IMR-90 (cell line): ENCODE results near the gene MAU2. TPM values are rescaled to one million over a fixed set of nuclear protein-coding genes. Genes with fewer than 3 reads are reported as not detected.

Experiments
- ATAC-seq: fragments of 200-7000 bp; cut with Tn5 transposase; 2 replicates; pipeline ENCODE4 v1.9.1; 2020; ENCODE audit warnings: low read depth, mild to moderate bottlenecking, moderate library complexity
- BruUV-seq: library from RNA; stranded (reverse); fragments of 400-500 nt; replicated peaks from 2 replicates; lab custom pipeline; 2021; lab: Mats Ljungman, UMichigan
- CTCF ChIA-PET: fragments of 300-600 bp; formaldehyde crosslinking; extraction: SDS; loops from one replicate; lab custom pipeline; 2021; ENCODE audit warnings: antibody characterized with exemption; lab: Yijun Ruan, JAX
- POLR2A ChIA-PET: fragments of 300-600 bp; sonication (Branson Sonifier 250); formaldehyde crosslinking; loops from one replicate; lab custom pipeline; 2022; ENCODE audit warnings: antibody characterized with exemption; ENCODE audit not compliant: unreplicated experiment; lab: Charles Lee
- DNase-seq: peaks from one replicate; pipeline ENCODE4 v3.0.0; 2013
- H2AFZ ChIP-seq: replicated peaks from 2 replicates; pipeline ENCODE3; 2013; ENCODE audit warnings: low read length, mild to moderate bottlenecking; ENCODE audit not compliant: poor library complexity
- H2AK5ac ChIP-seq: 2 replicates; pipeline ENCODE4 v1.6.1; 2013; ENCODE audit warnings: low read depth, low read length, inconsistent platforms
- H2AK9ac ChIP-seq: replicated peaks from 2 replicates; pipeline ENCODE3; 2013; ENCODE audit warnings: mild to moderate bottlenecking, low read depth, low read length, moderate library complexity; ENCODE audit not compliant: poor library complexity
- H2BK120ac ChIP-seq: 2 replicates; pipeline ENCODE4 v1.6.1; 2013; ENCODE audit warnings: low read depth, low read length, inconsistent platforms
- H2BK15ac ChIP-seq: 3 replicates; pipeline ENCODE4 v1.6.1; 2013; ENCODE audit warnings: low read depth, low read length, inconsistent platforms
- H2BK20ac ChIP-seq: 2 replicates; pipeline ENCODE4 v1.6.1; 2013; ENCODE audit warnings: low read depth, mild to moderate bottlenecking, inconsistent platforms, low read length, moderate library complexity
- H2BK5ac ChIP-seq: 2 replicates; pipeline ENCODE4 v1.6.1; 2013; ENCODE audit warnings: mild to moderate bottlenecking, low read depth, low read length, inconsistent platforms; ENCODE audit not compliant: poor library complexity, severe bottlenecking
- H3K14ac ChIP-seq: replicated peaks from 2 replicates; pipeline ENCODE4 v1.6.1; 2013; ENCODE audit warnings: low read depth, low read length, inconsistent platforms
- H3K18ac ChIP-seq: 2 replicates; pipeline ENCODE4 v1.6.1; 2013; ENCODE audit warnings: low read depth, low read length, control low read depth
- H3K23ac ChIP-seq: 2 replicates; pipeline ENCODE4 v1.6.1; 2013; ENCODE audit warnings: low read depth, low read length, inconsistent platforms
- H3K27ac ChIP-seq: 2 replicates; pipeline ENCODE4 v1.5.1; 2013; ENCODE audit warnings: mild to moderate bottlenecking, control low read depth, low read length; ENCODE audit not compliant: insufficient read depth
- H3K27me3 ChIP-seq: 2 replicates; pipeline ENCODE4 v1.6.1; 2013; ENCODE audit warnings: low read length; ENCODE audit not compliant: control insufficient read depth, insufficient read depth
- H3K36me3 ChIP-seq: 2 replicates; pipeline ENCODE4 v1.6.1; 2013; ENCODE audit warnings: low read length, mixed read lengths; ENCODE audit not compliant: control insufficient read depth, insufficient read depth
- H3K4ac ChIP-seq: 2 replicates; pipeline ENCODE4 v1.6.1; 2013; ENCODE audit warnings: low read depth, low read length, inconsistent platforms
- H3K4me1 ChIP-seq: 2 replicates; pipeline ENCODE4 v1.6.1; 2013; ENCODE audit warnings: low read length, mixed read lengths; ENCODE audit not compliant: control insufficient read depth, insufficient read depth
- H3K4me2 ChIP-seq: 2 replicates; pipeline ENCODE4 v1.6.1; 2013; ENCODE audit warnings: low read depth, mild to moderate bottlenecking, control low read depth, low read length, moderate library complexity
- H3K4me3 ChIP-seq: 2 replicates; pipeline ENCODE4 v1.5.1; 2013; ENCODE audit warnings: low read depth, mild to moderate bottlenecking, control low read depth, low read length, moderate library complexity; ENCODE audit not compliant: insufficient read depth
- H3K56ac ChIP-seq: 2 replicates; pipeline ENCODE4 v1.6.1; 2013; ENCODE audit warnings: low read length, inconsistent platforms; ENCODE audit not compliant: insufficient read depth; ENCODE audit errors: extremely low read depth
- H3K79me1 ChIP-seq, 2 experiments: 2 replicates each; pipeline ENCODE4 v1.6.1; 2013; ENCODE audit warnings: low read length in 2 of 2, inconsistent platforms in 1 of 2, low read depth in 1 of 2
- H3K9ac ChIP-seq: 2 replicates; pipeline ENCODE4 v1.6.1; 2013; ENCODE audit warnings: low read depth, low read length, control low read depth
- H3K9me1 ChIP-seq: 2 replicates; pipeline ENCODE4 v1.6.1; 2013; ENCODE audit warnings: low read length, inconsistent platforms; ENCODE audit not compliant: insufficient read depth
- H3K9me3 ChIP-seq: 2 replicates; pipeline ENCODE4 v1.6.1; 2013; ENCODE audit warnings: low read length; ENCODE audit not compliant: control insufficient read depth, insufficient read depth
- H4K20me1 ChIP-seq: 2 replicates; pipeline ENCODE4 v1.6.1; 2013; ENCODE audit warnings: low read length, inconsistent platforms; ENCODE audit not compliant: insufficient read depth
- H4K5ac ChIP-seq: 2 replicates; pipeline ENCODE4 v1.6.1; 2013; ENCODE audit warnings: mild to moderate bottlenecking, low read depth, low read length, control low read depth
- H4K8ac ChIP-seq, 2 experiments: 2 replicates each; pipeline ENCODE4 v1.6.1; 2013; ENCODE audit warnings: low read depth in 2 of 2, low read length in 2 of 2, control low read depth in 1 of 2, inconsistent platforms in 1 of 2
- H4K91ac ChIP-seq: 2 replicates; pipeline ENCODE4 v1.6.1; 2013; ENCODE audit warnings: low read depth, low read length, inconsistent platforms; ENCODE audit not compliant: insufficient read depth
- CHD1 ChIP-seq: IDR thresholded peaks from 2 replicates; pipeline ENCODE4 v1.6.1; 2012; ENCODE audit warnings: low read depth, low read length, improper control_type of control experiment
- ELK1 ChIP-seq: fragments of 150-350 bp; IDR thresholded peaks from 2 replicates; pipeline ENCODE4 v1.6.1; 2016; ENCODE audit warnings: low read depth, mild to moderate bottlenecking, low read length, moderate library complexity, borderline replicate concordance
- FOS ChIP-seq: fragments of 150-350 bp; IDR thresholded peaks from 2 replicates; pipeline ENCODE4 v1.6.1; 2016; ENCODE audit warnings: low read depth, low read length
- MAZ ChIP-seq: IDR thresholded peaks from 2 replicates; pipeline ENCODE4 v1.6.1; 2012; ENCODE audit warnings: low read depth, mild to moderate bottlenecking, low read length, improper control_type of control experiment, moderate library complexity, borderline replicate concordance
- MXI1 ChIP-seq: IDR thresholded peaks from 2 replicates; pipeline ENCODE4 v1.6.1; 2012; ENCODE audit warnings: low read depth, mild to moderate bottlenecking, low read length, moderate library complexity, borderline replicate concordance
- NFE2L2 ChIP-seq: fragments of 150-350 bp; IDR thresholded peaks from 2 replicates; pipeline ENCODE4 v1.6.1; 2016; ENCODE audit warnings: low read depth, mild to moderate bottlenecking, low read length
- RAD21 ChIP-seq: IDR thresholded peaks from 2 replicates; pipeline ENCODE4 v1.6.1; 2012; ENCODE audit warnings: low read length, improper control_type of control experiment
- RFX5 ChIP-seq: IDR thresholded peaks from 2 replicates; pipeline ENCODE4 v1.8.0; 2012; ENCODE audit warnings: low read depth, mild to moderate bottlenecking, low read length, moderate library complexity
- SMC3 ChIP-seq: fragments of 150-350 bp; IDR thresholded peaks from 2 replicates; pipeline ENCODE4 v1.6.1; 2016; ENCODE audit warnings: low read depth, mild to moderate bottlenecking, antibody characterized with exemption, low read length, moderate library complexity
- USF2 ChIP-seq: fragments of 150-350 bp; IDR thresholded peaks from 2 replicates; pipeline ENCODE4 v1.6.1; 2017; ENCODE audit warnings: mild to moderate bottlenecking, antibody characterized with exemption, low read length, low read depth
- WGBS, 2 experiments: methylation state at CpG; one replicate each; pipeline versions ENCODE4 v1.1.5 to v1.1.7; 2013; ENCODE audit warnings: missing lambda C conversion rate in 2 of 2; ENCODE audit not compliant: insufficient read length in 1 of 2; ENCODE audit errors: extremely low coverage in 2 of 2; 5-methylcytosine and 5-hydroxymethylcytosine counted together
- dilution Hi-C: fragments of 300-500 bp; cut with HindIII; formaldehyde crosslinking; loops from one replicate; pipeline ENCODE4 v1.14.3; 2018; ENCODE audit warnings: low sequenced_read_pairs; ENCODE audit not compliant: unreplicated experiment
- in situ Hi-C: fragments of 300-500 bp; cut with MboI; formaldehyde crosslinking; loops from 3 replicates; pipeline ENCODE4 v1.14.3; 2019; ENCODE audit warnings: low sequenced_read_pairs, inconsistent platforms, mixed read lengths
- intact Hi-C: fragments of 100-400 bp; cut with micrococcal nuclease; formaldehyde crosslinking; loops from 2 replicates; pipeline ENCODE4 v1.10.0; 2022
- polyA plus RNA-seq, 3 experiments: library from polyadenylated mRNA; depleted of rRNA; stranded (reverse); fragments of >200 nt; gene quantifications; 2 replicates each; pipeline ENCODE4 v1.2.3, GENCODE V29; 2012; ENCODE audit warnings: low replicate concordance in 1 of 3
- total RNA-seq: library from RNA; depleted of rRNA; stranded (reverse); fragments of >200 nt; gene quantifications from 2 replicates; pipeline ENCODE4 v1.2.3, GENCODE V29; 2012
- TF ChIP-seq, protein P1 (sequence below): conservative IDR thresholded peaks from 2 replicates; pipeline ENCODE4 v1.5.1; 2012; ENCODE audit warnings: mild to moderate bottlenecking, low read depth, low read length, improper control_type of control experiment

MAU2 gene
- total and polyA plus RNA-seq, 2 of the 4 experiments (the other 2 are of a cell fraction) = 24.6 to 31.1 TPM

DNA sequence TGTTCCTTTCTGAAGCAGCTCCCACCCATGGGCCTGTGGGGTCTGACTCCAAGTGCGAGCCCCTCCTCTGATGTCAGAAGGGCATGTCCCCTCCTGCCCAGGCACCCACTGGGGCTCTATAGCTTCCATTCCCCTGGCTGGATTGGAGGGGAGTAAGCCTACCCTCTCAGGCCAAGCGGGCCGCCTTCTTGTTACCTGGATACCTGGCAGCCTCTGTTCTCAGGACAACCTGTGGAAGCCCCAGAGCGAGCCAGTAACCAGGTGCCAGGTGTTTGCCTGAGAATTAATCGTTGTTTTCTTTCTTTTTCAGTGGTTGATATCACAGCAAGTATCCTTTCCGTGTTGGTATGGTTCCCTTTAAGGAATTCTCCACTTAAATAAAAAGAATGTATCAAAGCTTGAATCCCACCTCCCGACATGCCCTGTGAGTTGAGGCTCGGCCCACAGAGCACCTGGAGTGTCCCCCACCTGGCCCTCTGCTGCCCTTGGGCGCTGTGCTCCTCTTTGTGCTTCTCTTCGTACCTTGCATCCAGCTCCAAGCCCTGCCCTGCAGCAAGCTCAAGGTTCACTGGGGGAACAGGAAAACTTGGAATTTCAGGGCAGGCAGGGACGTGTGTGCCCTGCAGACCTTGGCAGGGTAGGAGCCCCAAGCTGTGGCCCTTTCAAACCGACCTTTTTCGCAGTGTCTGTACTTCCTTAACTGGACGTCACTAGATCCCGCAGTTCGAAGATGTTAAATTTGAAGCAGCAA lies 15.0 kb downstream of the MAU2 start:
- Histone ChIP-seq H2AK5ac (no peak overlapping the region), H3K9ac (no peak overlapping the region), H3K27me3 (no peaks in the 10 kb centered on the region), H4K20me1 (peaks cover 36% of the 10 kb centered on the region), H3K4me2 (no peak overlapping the region), H3K4ac (no peak overlapping the region), H2BK20ac (no peak overlapping the region), H3K79me1 (peaks cover 20 to 42% of the 10 kb centered on the region in 2 experiments), H3K56ac (no peak overlapping the region), H3K23ac (no peak overlapping the region), H2BK15ac (no peak overlapping the region), H3K9me3 (no peaks in the 10 kb centered on the region), H3K9me1 (no peaks in the 10 kb centered on the region), H2BK5ac (no peak overlapping the region), H3K36me3 (peaks cover 64% of the 10 kb centered on the region), H4K8ac (no peak overlapping the region), H3K27ac (no peak overlapping the region), H2BK120ac (no peak overlapping the region), H3K4me3 (no peak overlapping the region), H3K4me1 (no peaks in the 10 kb centered on the region), H2AFZ (no peak overlapping the region), H4K91ac (no peak overlapping the region), H2AK9ac (no peak overlapping the region), H3K14ac (no peak overlapping the region), H4K5ac (no peak overlapping the region), H3K18ac (no peak overlapping the region)
- no TSS peak for BruUV-seq
- dilution Hi-C loops (no loop called here), intact Hi-C loops (no loop called here), in situ Hi-C loops (no loop called here)
- CTCF ChIA-PET = interaction anchor here (0.6 kb wide), 1 partner anchor 16 kb away, joined by 3 read pairs; no protein-coding TSS in a partner anchor
- POLR2A ChIA-PET = no interaction called here
- DNase-seq (no peak), ATAC-seq (no peak)
- no peak for TF ChIP-seq CHD1
- no peak for TF ChIP-seq MAZ
- TF ChIP-seq NFE2L2 = no peak
- TF ChIP-seq, protein P1, sequence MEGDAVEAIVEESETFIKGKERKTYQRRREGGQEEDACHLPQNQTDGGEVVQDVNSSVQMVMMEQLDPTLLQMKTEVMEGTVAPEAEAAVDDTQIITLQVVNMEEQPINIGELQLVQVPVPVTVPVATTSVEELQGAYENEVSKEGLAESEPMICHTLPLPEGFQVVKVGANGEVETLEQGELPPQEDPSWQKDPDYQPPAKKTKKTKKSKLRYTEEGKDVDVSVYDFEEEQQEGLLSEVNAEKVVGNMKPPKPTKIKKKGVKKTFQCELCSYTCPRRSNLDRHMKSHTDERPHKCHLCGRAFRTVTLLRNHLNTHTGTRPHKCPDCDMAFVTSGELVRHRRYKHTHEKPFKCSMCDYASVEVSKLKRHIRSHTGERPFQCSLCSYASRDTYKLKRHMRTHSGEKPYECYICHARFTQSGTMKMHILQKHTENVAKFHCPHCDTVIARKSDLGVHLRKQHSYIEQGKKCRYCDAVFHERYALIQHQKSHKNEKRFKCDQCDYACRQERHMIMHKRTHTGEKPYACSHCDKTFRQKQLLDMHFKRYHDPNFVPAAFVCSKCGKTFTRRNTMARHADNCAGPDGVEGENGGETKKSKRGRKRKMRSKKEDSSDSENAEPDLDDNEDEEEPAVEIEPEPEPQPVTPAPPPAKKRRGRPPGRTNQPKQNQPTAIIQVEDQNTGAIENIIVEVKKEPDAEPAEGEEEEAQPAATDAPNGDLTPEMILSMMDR = no peak
- no peak for TF ChIP-seq FOS
- TF ChIP-seq RFX5 = no peak
- TF ChIP-seq SMC3 = no peak
- TF ChIP-seq USF2 = no peak
- no peak for TF ChIP-seq ELK1
- no peak for TF ChIP-seq MXI1
- no peak for TF ChIP-seq RAD21
- 91% methylated on average over 6 of the region's 16 CpGs; no CpG with 5 or more reads in 1 of the 2 experiments for WGBS, 2 experiments
